Measurements from ENCODE around the gene SCAF1.

SCAF1 gene

GRCh38 chr19:49665036-49665350 is 23.0 kb downstream of the SCAF1 start:
- DNase-seq (ENCODE audit: low read depth in 2 of 2) = no peak

DNA sequence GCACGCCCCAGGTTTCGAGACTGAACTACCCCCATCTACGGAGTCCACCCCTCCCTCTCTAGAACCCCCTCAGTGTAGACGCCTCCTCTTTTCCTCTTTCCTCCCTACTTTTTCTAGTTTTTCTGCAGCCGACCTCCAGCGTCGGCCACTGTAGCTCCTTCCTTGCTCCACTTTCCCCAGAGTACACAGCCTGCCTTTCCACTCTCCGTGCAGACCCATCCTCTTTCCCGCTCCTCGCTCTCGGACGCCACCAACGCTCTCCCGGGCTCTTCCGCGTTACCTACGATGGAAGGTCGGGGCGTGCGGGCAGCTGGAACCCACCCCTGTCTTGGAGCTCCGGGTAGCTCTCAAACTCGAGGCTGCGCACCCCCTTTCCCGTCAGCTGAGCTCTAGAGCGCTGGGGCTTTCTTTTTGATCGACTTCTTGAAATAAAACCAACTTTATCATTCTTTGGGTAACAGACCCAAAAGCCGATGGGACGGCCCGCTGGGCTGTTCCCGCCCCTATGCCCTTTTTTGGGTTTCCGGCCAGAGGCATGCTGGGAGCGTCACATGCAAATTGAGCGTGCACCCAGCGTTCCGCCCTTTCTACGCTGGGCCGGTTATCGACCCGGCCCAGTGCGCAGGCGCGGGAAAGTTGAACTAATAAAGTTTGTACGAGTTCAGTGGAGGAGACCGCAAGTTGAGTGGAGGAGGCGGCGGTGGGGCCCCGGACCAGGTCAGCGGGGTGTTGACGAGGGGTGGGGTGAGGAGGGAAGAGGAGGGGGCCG is 23.5 kb downstream of the SCAF1 start, which contains the start of the genes BCL2L12 and IRF3:
BCL2L12 (plus strand) TSS at position 583 of the 769 bp plus-strand sequence. CDS start 760 bp downstream, outside the sequence.
IRF3 (minus strand) TSS at position 507 of the 769 bp plus-strand sequence. CDS start 1,019 bp downstream, outside the sequence.
- peak; percentile 94 to 98 for DNase-seq (ENCODE audit: low read depth in 2 of 2)

DNA sequence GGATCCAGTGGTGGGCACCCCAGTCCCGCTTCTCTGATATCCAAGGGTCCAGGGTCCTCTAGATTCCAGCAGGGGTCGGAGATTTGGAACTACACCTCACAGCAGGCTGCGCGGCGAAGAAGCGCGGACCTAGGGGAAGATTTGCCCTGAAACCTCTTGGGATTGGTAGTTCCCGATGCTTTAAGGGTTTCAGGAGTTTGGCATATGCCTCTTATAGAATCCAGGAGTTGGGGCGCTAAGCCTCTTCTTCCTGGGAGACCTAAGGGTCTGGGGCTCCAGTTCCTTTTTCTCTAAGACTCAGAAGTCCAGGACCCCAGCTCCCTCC is 24.1 kb downstream of the SCAF1 start:
- no peak for DNase-seq (ENCODE audit: low read depth in 2 of 2)

DNA sequence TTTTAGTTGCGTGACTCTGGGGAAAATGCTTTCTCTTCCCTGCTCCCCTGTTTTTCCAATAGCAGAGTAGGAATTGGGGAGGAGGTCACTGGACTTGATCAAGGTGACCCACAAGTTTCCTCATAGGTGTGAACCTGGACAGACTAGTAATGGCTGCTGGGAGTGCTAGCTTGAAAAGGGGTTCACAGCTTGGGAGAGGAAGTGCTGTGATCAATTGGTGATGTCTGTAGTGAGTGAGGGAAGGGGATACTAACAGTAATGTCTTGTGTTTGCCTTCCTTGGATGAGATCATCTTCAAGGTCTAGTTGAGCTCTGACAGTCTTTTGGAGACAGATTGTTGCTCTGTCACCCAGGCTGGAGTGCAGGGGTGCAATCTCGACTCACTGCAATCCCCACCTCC is 25.5 kb downstream of the SCAF1 start:
- no peak for DNase-seq (ENCODE audit: low read depth in 2 of 2)

DNA sequence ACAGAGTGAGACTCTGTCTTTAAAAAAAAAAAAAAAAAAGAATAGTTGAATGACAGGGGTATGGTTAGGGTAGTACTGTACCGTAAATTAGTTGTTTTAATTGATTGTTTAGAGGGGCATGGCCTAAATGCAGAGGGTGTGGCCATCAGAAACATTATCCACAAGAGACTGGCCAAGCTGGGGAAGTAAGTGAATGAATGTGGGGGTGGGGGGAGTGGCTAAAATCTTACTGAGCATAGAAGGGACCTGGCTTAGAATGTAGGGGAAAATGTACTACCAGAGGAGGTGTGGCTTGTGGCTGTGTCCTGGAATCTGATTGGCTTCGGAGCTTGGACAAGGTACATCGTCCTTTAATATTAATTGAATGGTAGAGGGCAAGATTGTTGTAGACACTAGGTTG is 27.5 kb downstream of the SCAF1 start:
- no peak for DNase-seq (ENCODE audit: low read depth in 2 of 2)

- DNase-seq (ENCODE audit: low read depth in 2 of 2) = peak in 1 of 2 donors; percentile 59
Observed at GRCh38 chr19:49672131-49672919, 30.3 kb downstream of the SCAF1 start.

DNA sequence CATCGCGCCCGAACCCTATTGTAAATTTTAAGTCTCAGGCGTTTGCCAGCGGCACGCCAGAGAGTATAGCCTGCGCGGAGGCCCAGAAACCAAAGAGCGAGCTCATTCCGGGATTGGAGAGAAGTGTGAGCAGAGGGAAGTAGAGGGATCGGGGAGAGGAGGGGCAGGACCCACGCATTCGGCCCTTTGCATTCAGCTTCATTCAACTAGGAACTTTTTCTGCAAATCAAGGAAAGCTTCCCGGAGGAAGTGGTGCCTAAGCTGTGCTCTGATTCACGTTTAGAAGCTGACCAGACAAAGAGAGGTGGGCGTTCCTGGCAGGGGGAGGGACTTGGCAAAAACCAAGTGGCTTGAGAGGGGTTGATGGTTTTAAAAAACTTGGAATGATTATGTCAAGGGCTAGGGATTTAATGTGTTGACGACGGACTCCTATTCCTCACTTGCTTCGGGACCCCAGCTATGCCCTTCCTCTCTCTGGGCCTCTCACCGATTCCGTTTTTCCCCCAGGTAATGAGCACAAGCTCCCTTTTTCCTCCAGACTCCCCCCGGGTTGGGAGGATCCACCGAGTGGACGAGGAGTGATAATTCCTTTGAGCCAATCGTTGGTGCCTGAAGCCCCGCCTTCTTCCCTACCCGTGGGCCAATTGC is 34.3 kb downstream of the SCAF1 start:
- DNase-seq (ENCODE audit: low read depth in 2 of 2) = no peak

DNA sequence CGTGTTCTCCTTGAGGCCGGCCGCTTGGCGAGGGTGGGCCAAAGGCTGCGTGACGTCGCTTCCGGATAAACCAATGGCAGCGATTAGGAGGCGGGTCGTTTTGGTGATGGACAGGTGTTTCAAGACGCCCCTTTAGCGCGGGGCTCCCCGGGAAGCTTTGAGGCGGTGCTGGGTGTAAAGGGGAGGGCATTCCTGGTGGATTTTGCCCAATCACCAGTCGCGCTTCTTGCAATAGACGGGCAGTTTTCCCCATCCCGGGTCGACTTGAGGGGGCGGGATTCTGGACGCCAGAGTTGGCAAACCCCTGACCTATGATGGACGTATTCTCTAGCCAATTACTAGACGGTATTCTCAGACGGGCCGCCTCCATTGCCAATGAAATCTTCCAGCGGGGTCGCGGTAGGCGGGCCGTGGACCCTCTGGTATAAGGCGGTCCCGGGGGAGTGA is 34.8 kb downstream of the SCAF1 start:
- DNase-seq (ENCODE audit: low read depth in 2 of 2) = peak; percentile 94 to 98

GRCh38 chr19:49677231-49677900 is 35.4 kb downstream of the SCAF1 start, which contains the start of gene PRMT1:
TSS of gene PRMT1 (plus strand) at chr19:49677271. CDS start at chr19:49677281, 10 bp downstream.
- DNase-seq (ENCODE audit: low read depth in 2 of 2) = peak in 1 of 2 donors; percentile 34

GRCh38 chr19:49677901-49678674 is 36.1 kb downstream of the SCAF1 start:
- DNase-seq (ENCODE audit: low read depth in 2 of 2) = peak in 1 of 2 donors; percentile 68

GRCh38 chr19:49678985-49679770 is 37.2 kb downstream of the SCAF1 start:
- no peak for DNase-seq (ENCODE audit: low read depth in 2 of 2)

GRCh38 chr19:49679771-49680413 is 37.9 kb downstream of the SCAF1 start:
- DNase-seq (ENCODE audit: low read depth in 2 of 2) = no peak

DNA sequence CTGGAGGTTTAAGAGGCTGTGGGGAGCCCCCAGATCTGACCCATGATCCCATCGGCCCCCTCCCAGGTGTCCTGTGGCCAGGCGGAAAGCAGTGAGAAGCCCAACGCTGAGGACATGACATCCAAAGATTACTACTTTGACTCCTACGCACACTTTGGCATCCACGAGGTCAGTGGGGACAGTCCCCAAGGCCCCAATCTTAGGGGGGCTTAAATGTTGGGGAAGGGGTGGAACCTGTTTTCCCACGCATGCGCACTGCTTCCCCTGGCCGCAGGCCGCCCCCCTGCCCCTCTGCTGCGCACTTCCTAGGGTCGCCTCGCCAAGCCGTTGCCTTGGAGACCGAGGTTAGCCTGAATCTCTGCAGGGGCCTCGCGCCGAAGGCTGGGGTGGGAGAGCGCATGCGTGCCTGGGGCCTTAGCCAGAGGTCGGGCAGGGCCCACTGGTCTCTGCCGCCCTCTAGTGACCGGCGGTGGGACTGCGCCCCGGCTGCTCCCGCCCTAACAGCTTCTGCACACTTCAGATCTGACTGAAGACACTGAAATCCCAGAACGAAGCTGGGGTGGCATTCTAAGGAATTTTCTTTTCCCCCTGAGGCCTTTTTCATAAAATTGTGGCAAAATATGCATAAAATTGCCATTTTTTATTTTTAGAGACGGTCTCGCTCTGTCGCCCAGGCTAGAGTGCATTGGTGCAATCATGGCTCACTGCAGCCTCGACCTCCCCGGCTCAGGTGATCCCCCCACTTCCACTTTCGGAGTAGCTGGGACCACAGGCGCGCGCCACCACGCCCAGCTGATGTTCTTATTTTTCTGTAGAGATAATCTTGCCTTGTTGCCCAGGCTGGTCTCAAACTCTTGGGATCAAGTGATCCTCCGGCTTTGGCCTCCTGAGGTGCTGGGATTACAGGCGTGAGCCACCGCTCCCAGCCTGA is 38.7 kb downstream of the SCAF1 start:
- DNase-seq (ENCODE audit: low read depth in 2 of 2) = peak; percentile 82 to 87

- no peak for DNase-seq (ENCODE audit: low read depth in 2 of 2)
Observed at GRCh38 chr19:49681830-49682229, 39.8 kb downstream of the SCAF1 start.

DNA sequence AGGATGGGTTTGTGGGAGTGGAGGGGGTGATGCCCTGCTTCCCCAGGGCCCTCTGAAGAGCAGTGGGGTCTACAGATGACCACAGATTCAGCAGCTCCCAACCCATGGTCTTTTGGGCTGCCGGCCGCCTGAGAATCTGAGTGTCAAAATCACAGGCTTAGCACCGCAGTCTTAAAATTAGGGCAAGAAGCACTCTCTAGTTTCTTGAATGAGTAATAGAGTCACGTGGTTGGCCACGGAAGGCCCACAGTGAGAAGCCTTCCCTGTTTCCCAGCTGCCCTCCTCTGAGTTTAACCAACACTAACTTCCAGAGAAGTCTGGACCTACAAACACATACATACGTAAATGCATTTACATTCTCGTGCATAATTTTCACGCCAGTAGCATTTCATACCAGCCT is 40.3 kb downstream of the SCAF1 start:
- no peak for DNase-seq (ENCODE audit: low read depth in 2 of 2)

GRCh38 chr19:49683814-49684250 is 41.8 kb downstream of the SCAF1 start:
- no peak for DNase-seq (ENCODE audit: low read depth in 2 of 2)

DNA sequence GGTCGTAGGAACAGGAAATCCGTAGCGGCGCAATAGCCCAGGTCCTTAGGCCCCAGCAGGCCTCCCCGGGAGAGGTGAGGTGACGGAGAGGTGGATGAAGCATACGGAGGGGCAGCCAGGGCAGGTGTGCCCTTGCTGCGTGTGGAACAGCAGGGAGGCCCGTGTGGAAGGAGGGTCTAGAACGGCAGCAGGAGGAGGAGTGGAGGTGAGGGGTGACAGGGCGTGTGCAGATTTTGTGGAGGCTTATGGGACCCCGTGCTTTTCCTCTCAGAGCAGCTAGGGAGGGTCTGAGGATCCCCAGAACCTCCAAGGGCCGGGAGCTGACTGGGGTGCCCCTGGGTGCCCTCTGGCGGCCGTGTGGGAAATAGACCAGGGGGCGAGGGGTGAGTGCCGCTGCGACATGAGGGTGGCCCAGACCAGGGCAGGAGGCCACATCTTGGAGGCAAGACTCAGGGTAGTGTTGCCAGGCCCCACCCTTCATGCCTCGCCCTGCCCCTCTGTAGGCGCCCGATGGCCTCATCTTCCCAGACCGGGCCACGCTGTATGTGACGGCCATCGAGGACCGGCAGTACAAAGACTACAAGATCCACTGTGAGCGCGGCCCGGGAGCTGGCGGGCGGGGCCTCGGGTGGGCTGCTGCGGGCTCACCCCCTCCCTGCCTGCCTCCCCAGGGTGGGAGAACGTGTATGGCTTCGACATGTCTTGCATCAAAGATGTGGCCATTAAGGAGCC is 42.4 kb downstream of the SCAF1 start:
- no peak for DNase-seq (ENCODE audit: low read depth in 2 of 2)

All from stimulated activated CD8-positive, alpha-beta memory T cell treated with anti-CD3 and anti-CD28 coated beads, Interleukin-15, amount 100 ng/mL, for 4 hours (primary cell).